HG02763 (cell line): ENCODE data around the gene TMCC1.
"Not testable (repeated sequence)": the region's sequence is repeated elsewhere in the genome, so short reads cannot be mapped to it uniquely, and the experiment has no call there.

Experiments used
- ATAC-seq: cut with Tn5 transposase; IDR thresholded peaks from one replicate; pipeline ENCODE4 v1.9.1; 2021; ENCODE audit warnings: mild to moderate bottlenecking, moderate library complexity; ENCODE audit not compliant: unreplicated experiment

The TMCC1 gene

GRCh38 chr3:129777806-129778205, 115.7 kb downstream of the TMCC1 start:
- no peak for ATAC-seq

DNA sequence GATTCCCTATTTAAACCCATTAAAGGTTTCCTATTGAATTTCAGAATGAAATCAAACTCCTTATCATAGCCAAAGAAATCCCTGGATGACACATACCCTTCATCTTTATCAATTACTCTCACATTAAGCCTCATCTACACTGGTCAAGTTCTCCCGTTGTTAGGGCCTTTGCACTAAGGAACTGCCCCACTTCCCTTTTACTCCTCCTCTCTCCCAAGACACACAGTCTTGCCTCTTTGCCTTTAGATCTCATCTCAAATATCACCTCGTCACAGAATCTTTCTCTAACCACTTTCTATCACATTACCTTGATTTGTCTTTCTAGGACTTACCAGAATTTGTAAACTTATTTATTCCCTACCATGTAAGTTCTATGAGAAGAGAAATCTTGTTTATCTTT, 117.6 kb downstream of the TMCC1 start:
- no peak for ATAC-seq

DNA sequence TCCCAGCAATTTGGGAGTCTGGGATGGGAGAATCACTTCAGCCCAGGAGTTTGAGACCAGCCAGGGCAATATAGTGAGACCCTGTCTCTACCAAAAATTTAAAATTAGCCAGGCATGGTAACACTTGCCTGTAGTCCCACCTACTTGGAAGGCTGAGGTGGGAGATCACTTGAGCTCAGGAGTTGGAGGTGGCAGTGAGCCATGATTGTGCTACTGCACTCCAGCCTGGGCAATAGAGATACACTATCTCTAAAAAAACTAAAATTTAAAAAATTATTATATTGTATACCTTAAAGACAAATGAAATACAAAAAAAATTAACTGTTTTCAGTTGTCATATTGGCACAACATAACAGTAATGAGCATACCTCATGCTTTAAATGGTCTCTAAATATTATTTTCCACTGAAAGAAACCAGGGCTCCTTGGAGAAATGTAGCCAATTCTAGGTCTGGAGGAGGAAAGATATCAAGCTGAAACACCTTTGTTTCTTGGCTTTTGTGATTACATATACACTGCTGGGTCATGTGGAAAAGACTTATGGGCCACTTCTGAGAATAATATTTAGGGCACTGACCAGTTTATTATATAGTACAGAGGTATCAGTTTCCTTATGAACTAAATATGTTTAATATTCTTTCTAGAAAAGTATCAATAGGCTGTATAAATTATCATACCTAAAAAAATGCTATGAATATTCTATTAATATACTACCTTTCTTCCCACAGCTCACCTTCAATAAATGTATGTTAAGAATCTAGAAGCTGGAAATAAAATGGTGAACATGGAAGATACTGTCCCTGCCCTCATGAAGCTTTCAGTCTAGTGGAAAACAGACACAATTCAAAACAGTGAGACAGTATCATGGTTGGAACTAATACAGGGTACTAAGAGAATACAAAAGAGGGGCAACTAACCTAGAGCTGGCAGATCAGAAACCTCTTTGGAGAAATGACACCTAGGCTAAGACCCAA, 119.5 kb downstream of the TMCC1 start:
- ATAC-seq, result no peak

DNA sequence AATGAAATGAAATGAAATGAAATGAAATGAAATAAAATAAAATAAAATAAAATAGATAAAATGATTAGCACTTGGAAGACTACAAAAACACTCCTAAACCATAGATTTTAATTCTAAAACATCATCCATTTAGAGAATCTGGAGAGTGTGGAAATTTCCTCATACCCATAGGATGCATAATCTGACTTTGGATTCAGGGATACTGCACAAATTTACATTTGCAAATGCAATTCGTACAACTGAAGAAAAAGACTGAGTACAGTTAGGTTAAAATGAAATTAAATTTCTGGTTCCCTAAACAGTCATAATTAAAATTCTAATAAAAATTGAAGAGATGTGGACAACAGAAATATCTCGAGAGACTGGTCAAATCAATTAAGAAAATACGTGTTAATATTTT, 122.9 kb downstream of the TMCC1 start:
- no peak for ATAC-seq

- no peak for ATAC-seq
Observed at GRCh38 chr3:129769616-129770015, 123.9 kb downstream of the TMCC1 start.

- ATAC-seq, result no peak
Observed at GRCh38 chr3:129768728-129769127, 124.8 kb downstream of the TMCC1 start.

DNA sequence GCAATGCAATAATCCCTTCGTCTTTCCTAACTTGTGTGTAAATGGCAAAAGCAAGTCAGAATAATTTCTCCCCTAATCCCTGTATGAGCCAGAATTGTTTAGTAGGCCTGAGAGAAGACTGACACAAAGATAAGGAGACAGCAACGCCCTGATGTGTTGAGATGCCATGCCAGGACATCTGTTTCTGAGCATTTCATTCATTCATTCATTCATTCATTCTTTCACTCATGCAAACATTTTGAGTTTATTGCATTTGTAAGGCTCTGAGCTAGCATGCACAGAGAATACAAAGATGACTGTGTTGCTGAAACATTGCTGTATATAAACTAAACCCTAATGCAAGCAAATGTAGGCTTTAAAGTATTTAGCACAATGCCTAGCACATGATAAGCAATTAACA, 127.4 kb downstream of the TMCC1 start:
- no peak for ATAC-seq

DNA sequence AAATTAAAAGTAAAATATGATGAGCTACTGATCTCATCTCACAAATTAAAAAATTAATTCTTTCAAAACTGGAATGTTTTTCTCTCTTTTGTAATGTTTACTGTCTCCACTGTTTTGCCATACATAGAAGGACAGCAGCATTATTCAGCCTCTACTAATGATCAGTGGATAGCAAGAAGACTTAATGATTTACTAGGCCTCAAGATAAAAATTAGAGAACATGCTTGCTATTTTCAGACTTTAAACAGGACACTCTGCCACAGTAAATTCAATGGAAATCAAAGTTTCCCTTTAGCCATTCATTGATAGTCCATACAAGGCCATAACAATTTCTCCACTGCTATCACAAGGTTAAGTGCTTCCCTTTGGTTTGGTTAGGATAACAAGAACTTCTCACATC, 129.4 kb downstream of the TMCC1 start:
- no peak for ATAC-seq

DNA sequence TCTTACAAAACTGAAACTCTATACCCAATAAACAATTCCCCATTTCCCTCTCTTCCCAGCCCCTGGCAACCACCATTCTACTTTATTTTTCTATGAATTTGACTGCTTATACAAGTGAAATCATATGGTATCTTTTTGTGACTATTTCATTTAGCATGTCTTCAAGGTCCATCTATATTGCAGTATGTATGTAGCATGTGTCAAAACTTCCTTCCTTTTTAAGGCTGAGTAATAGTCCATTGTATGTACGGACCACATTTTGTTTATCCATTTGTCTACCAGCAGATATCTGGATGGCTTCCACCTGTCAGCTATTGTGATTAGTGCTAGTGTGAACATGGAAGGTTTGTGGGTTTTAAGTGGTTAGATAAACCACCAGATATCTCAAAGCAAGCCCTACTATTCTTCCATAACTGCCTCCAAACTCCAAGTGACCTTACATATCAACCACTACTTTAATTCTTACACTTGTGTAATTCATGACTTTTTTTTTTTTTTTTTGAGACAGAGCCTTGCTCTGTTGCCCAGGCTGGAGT, 134.7 kb downstream of the TMCC1 start:
- no peak for ATAC-seq

- ATAC-seq, result no peak
Observed at GRCh38 chr3:129758306-129758705, 135.2 kb downstream of the TMCC1 start.

DNA sequence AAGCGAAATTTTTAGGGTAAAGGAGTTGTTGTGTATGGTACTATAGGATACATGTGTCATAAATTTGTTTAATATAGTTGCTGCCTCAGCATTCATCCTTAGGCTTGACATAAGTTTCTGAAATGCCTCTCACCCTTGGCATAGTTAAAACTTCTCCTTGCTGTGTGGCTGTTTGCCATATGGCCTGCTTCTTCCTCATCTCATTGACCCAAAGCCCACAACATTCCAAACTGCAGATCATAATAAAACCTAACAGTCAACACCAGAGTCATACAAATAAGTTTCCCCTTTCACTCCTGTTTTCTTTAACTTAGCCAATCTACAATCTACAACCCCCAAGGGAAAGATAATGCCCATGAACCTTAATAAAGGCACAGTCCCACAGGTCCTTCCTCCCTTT, 136.6 kb downstream of the TMCC1 start:
- ATAC-seq, result no peak

DNA sequence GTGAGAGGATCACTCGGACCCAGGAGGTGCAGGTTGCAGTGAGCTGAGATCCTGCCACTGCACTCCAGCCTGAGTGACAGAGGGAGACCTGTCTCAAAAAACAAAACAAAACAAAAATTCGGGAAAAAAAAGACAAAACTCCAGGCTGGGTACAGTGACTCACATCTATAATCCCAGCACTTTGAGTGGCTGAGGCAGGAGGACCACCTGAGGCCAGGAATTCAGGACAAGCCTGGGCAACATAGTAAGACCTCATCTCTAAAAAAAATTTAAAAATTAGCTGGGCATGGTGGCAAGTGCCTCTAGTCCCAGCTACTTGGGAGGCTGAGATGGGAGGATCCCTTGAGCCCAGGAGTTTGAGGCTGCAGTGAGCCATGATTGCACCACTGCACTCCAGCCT, 142.4 kb downstream of the TMCC1 start:
- ATAC-seq, result not testable (repeated sequence)

DNA sequence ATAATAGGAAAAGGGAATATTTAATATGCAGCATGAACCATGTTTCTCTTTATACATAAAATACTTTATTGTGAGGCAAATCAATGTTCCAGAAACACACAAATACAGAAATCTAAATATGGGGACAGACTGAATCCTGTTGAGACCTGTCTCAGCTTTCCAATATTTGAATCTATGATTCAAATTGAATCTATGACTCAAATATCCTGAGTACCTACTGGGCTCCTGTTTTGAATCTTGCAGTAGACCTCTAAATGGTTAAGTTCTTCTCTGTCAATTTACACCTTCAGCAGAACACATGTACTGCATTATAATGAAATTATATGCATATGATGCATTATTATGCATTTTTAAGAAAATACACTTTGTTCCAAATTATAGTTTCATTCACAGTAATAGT, 143.8 kb downstream of the TMCC1 start:
- no peak for ATAC-seq

DNA sequence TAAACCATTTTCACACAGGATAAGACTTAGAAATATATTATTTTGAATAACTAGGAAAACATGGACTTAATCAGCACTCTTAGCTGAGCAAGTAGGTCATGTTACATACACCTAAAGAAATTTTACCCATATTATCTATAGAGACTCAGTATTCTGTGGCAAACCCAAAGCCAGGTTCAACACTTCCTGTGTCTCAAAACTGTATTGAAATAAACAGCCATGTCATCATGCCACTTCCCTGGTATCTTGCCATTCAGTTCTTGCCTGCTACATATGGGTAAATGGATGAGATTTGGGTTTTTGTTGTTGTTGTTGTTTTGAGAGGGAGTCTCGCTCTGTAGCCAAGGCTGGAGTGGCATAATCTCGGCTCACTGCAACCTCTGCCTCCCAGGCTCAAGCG, 145.5 kb downstream of the TMCC1 start:
- ATAC-seq, result no peak

- ATAC-seq, result no peak
Observed at GRCh38 chr3:129747136-129747535, 146.4 kb downstream of the TMCC1 start.

DNA sequence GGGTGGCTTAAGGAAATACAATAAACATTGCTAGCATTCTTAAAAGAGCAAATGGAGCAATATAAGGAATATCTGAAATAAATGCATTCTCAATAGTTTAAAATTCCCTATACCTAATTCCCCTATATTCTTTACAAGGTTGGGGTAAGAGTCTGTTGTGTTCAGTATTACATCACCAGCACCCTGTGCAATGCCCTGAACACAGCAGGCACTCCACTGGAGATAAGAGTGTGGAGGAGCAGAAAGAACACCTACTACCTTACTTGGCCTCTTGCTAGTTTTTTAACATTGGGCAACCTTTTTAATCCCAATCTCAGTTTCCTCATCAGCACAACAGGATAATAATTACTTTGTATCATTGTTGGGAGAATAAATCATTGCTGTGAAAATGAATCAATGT, 146.9 kb downstream of the TMCC1 start:
- no peak for ATAC-seq

- no peak for ATAC-seq
Observed at GRCh38 chr3:129745253-129745652, 148.3 kb downstream of the TMCC1 start.

DNA sequence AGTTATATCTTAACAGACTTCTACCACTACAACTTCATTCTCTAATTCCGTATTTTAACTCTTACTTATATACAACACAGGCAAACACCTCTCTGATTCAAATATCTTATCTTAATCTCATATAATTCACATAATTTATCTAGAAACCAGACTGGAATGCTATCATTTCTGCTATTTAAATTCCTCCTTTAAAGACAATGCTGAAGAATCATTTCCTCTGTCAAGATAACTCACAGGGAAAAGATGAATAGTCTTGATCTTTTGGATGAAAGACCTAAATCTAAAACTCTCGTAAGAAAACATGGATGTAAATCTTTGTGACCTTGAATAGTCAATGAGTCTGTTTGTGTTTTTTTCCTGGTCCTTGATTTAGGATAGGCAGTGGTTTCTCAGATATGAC, 151.7 kb downstream of the TMCC1 start:
- ATAC-seq, result no peak

DNA sequence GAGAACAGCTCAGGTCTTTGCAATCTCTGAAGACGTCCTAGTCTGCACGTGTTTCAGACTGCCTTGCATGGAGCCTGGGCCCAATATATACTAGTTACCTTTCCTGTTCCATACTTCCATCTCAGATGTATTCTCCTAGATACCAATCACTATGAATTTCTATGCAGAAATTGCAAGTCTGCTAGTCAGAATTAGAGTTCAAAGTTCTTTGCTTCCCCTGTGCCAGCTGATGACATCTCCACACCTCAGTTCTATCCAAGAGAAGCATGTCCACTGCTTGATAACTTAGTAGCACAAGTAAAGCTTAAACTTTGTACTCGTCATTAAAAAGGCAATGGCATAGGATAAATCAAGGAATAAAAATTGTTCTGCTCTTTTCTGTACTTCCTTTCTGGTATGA, 153.4 kb downstream of the TMCC1 start:
- no peak for ATAC-seq

GRCh38 chr3:129739634-129740033, 153.9 kb downstream of the TMCC1 start:
- no peak for ATAC-seq

DNA sequence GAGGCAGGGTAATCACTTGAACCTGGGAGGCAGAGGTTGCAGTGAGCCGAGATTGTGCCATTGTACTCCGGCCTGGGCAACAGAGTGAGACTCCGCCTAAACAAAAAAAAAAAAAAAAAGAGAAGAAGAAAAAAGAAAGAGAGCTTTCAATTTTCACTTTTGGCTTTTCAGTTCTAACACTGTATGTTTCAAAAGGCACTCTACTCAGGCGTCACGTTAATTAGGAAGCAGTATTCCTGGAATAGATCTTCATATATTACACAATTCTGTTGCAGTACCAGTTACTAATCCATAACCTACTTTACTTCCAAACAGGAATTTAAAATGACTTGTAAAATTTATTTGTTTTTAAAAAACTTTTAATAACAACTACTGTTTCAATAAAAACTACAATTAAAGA, 155.3 kb downstream of the TMCC1 start:
- ATAC-seq, result no peak

DNA sequence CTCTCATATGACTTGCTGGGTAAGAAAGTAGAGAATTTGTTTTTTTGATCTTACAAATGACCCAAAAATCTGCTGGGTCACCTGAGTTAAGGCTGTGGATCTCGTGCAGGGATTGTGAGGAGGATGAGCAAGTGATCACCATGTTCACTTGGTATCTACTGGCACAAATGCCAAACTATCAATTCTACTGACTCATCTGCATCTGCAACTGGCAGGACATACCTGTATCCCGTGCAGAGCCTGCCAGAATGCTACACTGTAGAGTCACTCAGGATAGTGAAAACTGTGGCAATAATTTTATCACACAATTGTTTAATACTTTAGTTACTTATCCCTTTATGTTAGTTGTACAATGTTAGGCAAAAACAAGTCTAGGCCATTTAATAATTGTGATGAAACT, 157.4 kb downstream of the TMCC1 start:
- ATAC-seq, result no peak

GRCh38 chr3:129735638-129736037, 157.9 kb downstream of the TMCC1 start:
- no peak for ATAC-seq
